AG09309 (cell line): Measurements from ENCODE around the gene TMEM198.

Source experiments
- DNase-seq: peaks from one replicate; pipeline ENCODE4 v3.0.0-alpha.2; 2010; ENCODE audit warnings: low read depth
- H3K4me3 ChIP-seq: 2 replicates; pipeline ENCODE4 v1.5.1; 2011; ENCODE audit warnings: mild to moderate bottlenecking, low read depth, low read length, moderate library complexity; ENCODE audit not compliant: control insufficient read depth
- CTCF ChIP-seq: IDR thresholded peaks from 2 replicates; pipeline ENCODE4 v1.5.1; 2011; ENCODE audit warnings: mild to moderate bottlenecking, low read depth, low read length, inconsistent platforms; ENCODE audit not compliant: insufficient read depth, control insufficient read depth; ENCODE audit errors: missing control alignments

TMEM198 gene

DNA sequence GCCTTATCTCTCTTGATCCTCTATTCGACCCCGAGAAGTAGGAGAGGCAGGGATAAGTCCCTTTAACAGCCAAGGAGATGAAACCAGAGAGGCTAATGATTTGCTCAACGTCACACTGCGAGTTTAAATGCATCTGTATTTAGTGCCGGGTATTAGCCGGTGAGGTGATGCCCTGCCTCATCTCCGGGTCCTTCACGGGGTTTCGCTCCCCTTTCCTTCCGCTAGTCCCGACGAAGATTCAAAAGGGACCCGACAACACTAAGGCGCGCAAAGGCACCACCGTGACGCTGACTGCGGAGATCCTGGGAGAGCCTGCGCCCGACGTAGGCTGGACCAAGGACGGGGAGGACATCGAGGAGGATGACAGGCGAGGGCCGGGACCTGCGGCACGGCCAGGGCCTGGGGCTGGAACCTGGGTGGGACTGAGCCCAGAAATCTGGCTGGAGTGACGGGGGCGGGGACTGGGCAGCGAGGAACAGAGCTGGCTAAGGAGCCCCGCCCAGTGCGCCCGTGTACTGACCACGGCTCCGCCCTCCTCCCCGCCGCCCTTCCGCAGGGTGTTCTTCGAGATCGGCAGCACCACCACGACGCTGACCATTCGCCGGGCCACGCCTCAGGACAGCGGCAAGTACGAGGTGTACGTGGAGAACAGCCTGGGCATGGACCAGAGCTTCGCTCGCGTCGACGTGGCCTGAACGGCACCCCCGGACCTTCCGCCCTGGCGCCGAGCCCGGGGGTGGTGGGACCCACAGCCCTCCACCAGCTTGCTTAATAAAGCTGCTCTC, 46.1 kb upstream of the TMEM198 start:
- no peak for TF ChIP-seq CTCF
- DNase-seq, result peak; percentile 37
- H3K4me3 ChIP-seq, result peak overlapping the region; percentile 81

GRCh38 chr2:219498280-219499057, 45.4 kb upstream of the TMEM198 start, which contains the start of gene GMPPA:
TSS of gene GMPPA (plus strand) at chr2:219498891. CDS start at chr2:219499976, 1,085 bp downstream.
- TF ChIP-seq CTCF, result no peak
- peak within 1 kb of the TSS; percentile 81 for H3K4me3 ChIP-seq
- DNase-seq, result peak; percentile 97

DNA sequence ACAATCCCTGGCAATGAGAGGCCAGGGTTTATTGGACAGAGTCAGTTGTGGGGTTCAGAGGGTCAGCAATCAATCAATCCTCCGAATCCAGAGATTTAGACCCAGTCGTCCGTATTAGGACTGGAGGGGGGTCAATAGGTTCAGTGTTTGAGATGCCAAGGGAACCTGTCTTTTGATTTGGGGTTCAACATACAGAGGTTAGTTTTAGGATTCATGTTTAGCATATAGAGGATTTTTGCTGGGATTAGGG, 44.8 kb upstream of the TMEM198 start:
- no peak for DNase-seq
- H3K4me3 ChIP-seq, result peak overlapping the region; percentile 81
- no peak for TF ChIP-seq CTCF

- peak overlapping the region; percentile 81 for H3K4me3 ChIP-seq
- TF ChIP-seq CTCF, result no peak
- no peak for DNase-seq
Measured at GRCh38 chr2:219499555-219499954, 44.3 kb upstream of the TMEM198 start.

GRCh38 chr2:219500135-219500534, 43.7 kb upstream of the TMEM198 start:
- no peak for DNase-seq
- peak overlapping the region; percentile 81 for H3K4me3 ChIP-seq
- TF ChIP-seq CTCF, result peak; percentile 55

DNA sequence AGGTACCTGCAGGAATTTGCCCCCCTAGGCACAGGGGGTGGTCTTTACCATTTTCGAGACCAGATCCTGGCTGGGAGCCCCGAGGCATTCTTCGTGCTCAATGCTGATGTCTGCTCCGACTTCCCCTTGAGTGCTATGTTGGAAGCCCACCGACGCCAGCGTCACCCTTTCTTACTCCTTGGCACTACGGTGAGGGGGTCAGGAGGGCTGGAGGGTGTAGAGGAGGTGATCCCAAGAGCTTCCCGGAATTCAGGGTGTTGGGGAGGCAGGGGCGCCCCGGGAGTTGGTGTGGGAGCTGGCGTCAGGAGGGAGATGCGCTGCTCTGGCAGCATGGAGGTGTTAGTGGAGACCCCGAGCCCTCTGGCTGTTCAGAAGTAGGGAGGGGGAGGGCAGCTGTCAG, 42.0 kb upstream of the TMEM198 start:
- TF ChIP-seq CTCF, result no peak
- DNase-seq, result no peak
- no peak overlapping the region for H3K4me3 ChIP-seq
